ENCODE data around the gene ERAS. TPM values are rescaled to one million over a fixed set of nuclear protein-coding genes. Genes with fewer than 3 reads are reported as not detected.
"Not testable (repeated sequence)": the region's sequence is repeated elsewhere in the genome, so short reads cannot be mapped to it uniquely, and the experiment has no call there.

The ERAS gene
- total RNA-seq, 2 experiments from 2014 or later, result not detected

DNA sequence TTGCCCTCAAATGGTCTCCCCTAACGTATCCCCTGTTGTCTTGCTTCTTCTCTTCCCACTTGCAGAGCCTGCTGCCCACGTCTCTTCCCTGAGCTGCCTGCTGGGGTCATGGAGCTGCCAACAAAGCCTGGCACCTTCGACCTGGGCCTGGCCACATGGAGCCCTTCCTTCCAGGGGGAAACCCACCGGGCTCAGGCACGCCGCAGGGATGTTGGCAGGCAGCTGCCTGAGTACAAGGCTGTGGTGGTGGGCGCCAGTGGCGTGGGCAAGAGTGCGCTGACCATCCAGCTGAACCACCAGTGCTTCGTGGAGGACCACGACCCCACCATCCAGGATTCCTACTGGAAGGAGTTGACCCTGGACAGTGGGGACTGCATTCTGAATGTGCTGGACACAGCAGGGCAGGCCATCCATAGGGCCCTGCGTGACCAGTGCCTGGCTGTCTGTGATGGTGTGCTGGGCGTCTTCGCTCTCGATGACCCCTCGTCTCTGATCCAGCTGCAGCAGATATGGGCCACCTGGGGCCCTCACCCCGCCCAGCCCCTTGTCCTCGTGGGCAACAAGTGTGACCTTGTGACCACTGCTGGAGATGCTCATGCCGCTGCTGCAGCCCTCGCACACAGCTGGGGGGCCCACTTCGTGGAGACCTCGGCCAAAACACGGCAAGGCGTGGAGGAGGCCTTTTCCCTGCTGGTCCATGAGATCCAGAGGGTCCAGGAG is 2.9 kb downstream of the ERAS start:
- CTCF ChIA-PET, result no interaction called here

GRCh38 chrX:48831136-48831908 is 5.0 kb downstream of the ERAS start:
- ChIA-PET POLR2A (no interaction called here), CTCF (no interaction called here)
- H3K9me3 Mint-ChIP-seq, result no peaks in the 10 kb centered on the region
- no peak for DNase-seq
- peaks cover 6% of the 10 kb centered on the region for H3K36me3 Mint-ChIP-seq (ENCODE audit: low read depth)
- H3K4me3 Mint-ChIP-seq, result no peak overlapping the region
- H3K4me1 Mint-ChIP-seq, result peaks cover 14% of the 10 kb centered on the region
- peaks cover 56% of the 10 kb centered on the region for H3K27me3 Mint-ChIP-seq
- no peak overlapping the region for H3K27ac Mint-ChIP-seq

More for the DNA sequence above, 2.9 kb downstream of the ERAS start:
- Mint-ChIP-seq H3K36me3 (ENCODE audit: low read depth) (peaks cover 17% of the 10 kb centered on the region), H3K4me3 (no peak overlapping the region), H3K27me3 (peaks cover 43% of the 10 kb centered on the region), H3K4me1 (peaks cover 9% of the 10 kb centered on the region), H3K27ac (no peak overlapping the region), H3K9me3 (no peaks in the 10 kb centered on the region)
- POLR2A ChIA-PET, result no interaction called here
- DNase-seq, result no peak

- Mint-ChIP-seq H3K27me3 (peaks cover 59% of the 10 kb centered on the region), H3K27ac (no peak overlapping the region), H3K4me1 (peaks cover 14% of the 10 kb centered on the region), H3K4me3 (no peak overlapping the region), H3K9me3 (no peaks in the 10 kb centered on the region), H3K36me3 (ENCODE audit: low read depth) (peaks cover 6% of the 10 kb centered on the region)
- CTCF ChIA-PET, result no interaction called here
- POLR2A ChIA-PET, result no interaction called here
- DNase-seq, result no peak
Measured at GRCh38 chrX:48831909-48832291, 5.6 kb downstream of the ERAS start.

DNA sequence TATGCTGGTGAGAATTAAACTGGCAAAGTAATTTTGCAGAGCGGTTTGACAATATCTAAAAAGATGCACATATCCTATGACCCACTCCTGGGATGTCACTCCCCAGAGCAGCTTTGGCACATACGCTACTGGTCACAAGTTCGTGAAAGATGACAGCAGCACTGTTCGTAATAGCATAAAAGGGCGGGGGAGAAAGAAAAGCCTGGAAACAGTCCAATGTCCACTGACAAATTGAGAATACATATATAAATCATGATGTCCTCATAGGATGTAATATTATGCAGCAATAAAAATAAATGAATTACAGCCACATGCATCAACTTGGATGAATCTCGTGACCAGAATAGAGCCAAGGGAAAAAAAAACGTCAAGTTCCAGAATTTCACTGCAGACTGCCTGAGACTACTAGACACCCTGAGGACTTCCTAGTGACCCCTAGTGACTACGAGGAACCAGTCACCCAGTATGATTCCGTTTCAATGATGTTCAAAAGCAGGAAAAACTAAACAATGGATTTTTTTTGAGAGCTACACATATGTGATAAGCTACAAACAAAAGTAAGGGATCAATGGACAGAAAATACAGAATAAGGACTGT is 7.3 kb downstream of the ERAS start:
- ChIA-PET CTCF (no interaction called here), POLR2A (no interaction called here)
- DNase-seq, result no peak
- no peak overlapping the region for H3K4me3 Mint-ChIP-seq
- H3K9me3 Mint-ChIP-seq, result no peaks in the 10 kb centered on the region
- H3K4me1 Mint-ChIP-seq, result peaks cover 11% of the 10 kb centered on the region
- H3K27me3 Mint-ChIP-seq, result peaks cover 49% of the 10 kb centered on the region
- H3K27ac Mint-ChIP-seq, result no peak overlapping the region
- peaks cover 3% of the 10 kb centered on the region for H3K36me3 Mint-ChIP-seq (ENCODE audit: low read depth)

DNA sequence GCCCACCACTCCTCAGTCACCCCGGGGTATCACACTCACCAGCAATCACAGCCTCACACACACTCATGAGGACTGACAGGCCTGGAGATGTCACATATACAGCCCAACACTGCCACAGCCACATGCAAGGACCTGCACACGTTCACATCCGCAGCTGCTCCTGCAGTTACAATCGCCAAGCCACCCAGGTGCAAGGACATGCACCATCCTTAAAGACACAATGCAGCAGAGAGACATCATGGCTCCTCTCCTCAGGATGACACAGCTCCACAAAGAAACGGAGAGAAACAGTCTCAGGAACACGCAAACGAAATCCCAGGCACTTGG is 8.0 kb downstream of the ERAS start:
- ChIA-PET POLR2A (no interaction called here), CTCF (no interaction called here)
- Mint-ChIP-seq H3K4me3 (peak overlapping the region; percentile 66), H3K9me3 (no peaks in the 10 kb centered on the region), H3K36me3 (ENCODE audit: low read depth) (peaks cover 3% of the 10 kb centered on the region), H3K27ac (no peak overlapping the region), H3K4me1 (peaks cover 11% of the 10 kb centered on the region), H3K27me3 (peaks cover 46% of the 10 kb centered on the region)
- DNase-seq, result no peak

- Mint-ChIP-seq H3K4me3 (peak within 1 kb of the TSS; percentile 66), H3K27ac (no peak within 1 kb of the TSS), H3K27me3 (peaks cover 39% of the 10 kb centered on the region), H3K4me1 (peaks cover 11% of the 10 kb centered on the region), H3K36me3 (ENCODE audit: low read depth) (peaks cover 3% of the 10 kb centered on the region), H3K9me3 (no peaks in the 10 kb centered on the region)
- no peak for DNase-seq
- ChIA-PET POLR2A (no interaction called here), CTCF (interaction anchor here (0.6 to 0.7 kb wide), 2 partner anchors 9 to 34 kb away, joined by 3 read pairs; partner anchors contain the start of gene HDAC6)
Measured at GRCh38 chrX:48835524-48836329, 9.4 kb downstream of the ERAS start, which contains the start of gene PCSK1N. TSS of gene PCSK1N (minus strand) at chrX:48835610. CDS start at chrX:48835532, 78 bp downstream.

GRCh38 chrX:48839686-48840085 is 13.4 kb downstream of the ERAS start:
- peaks cover 3% of the 10 kb centered on the region for H3K4me1 Mint-ChIP-seq
- peaks cover 2% of the 10 kb centered on the region for H3K36me3 Mint-ChIP-seq (ENCODE audit: low read depth)
- no peak overlapping the region for H3K4me3 Mint-ChIP-seq
- H3K27ac Mint-ChIP-seq, result no peak overlapping the region
- H3K27me3 Mint-ChIP-seq, result peaks cover 19% of the 10 kb centered on the region
- ChIA-PET POLR2A (no interaction called here), CTCF (no interaction called here)
- no peaks in the 10 kb centered on the region for H3K9me3 Mint-ChIP-seq
- no peak for DNase-seq

GRCh38 chrX:48848847-48849246 is 22.5 kb downstream of the ERAS start:
- peaks cover 3% of the 10 kb centered on the region for H3K9me3 Mint-ChIP-seq
- H3K36me3 Mint-ChIP-seq (ENCODE audit: low read depth), result no peaks in the 10 kb centered on the region
- no peak overlapping the region for H3K4me3 Mint-ChIP-seq
- H3K4me1 Mint-ChIP-seq, result peaks cover 4% of the 10 kb centered on the region
- DNase-seq, result no peak
- CTCF ChIA-PET, result no interaction called here
- H3K27me3 Mint-ChIP-seq, result peaks cover 8% of the 10 kb centered on the region
- H3K27ac Mint-ChIP-seq, result no peak overlapping the region
- POLR2A ChIA-PET, result no interaction called here

- ChIA-PET CTCF (interaction anchor here (0.6 kb wide), 1 partner anchor 9 kb away, joined by 4 read pairs; no protein-coding TSS in a partner anchor), POLR2A (no interaction called here)
- peaks cover 3% of the 10 kb centered on the region for H3K9me3 Mint-ChIP-seq
- no peak overlapping the region for H3K4me3 Mint-ChIP-seq
- no peak for DNase-seq
- no peaks in the 10 kb centered on the region for H3K36me3 Mint-ChIP-seq (ENCODE audit: low read depth)
- H3K27me3 Mint-ChIP-seq, result peaks cover 15% of the 10 kb centered on the region
- no peak overlapping the region for H3K27ac Mint-ChIP-seq
- peaks cover 9% of the 10 kb centered on the region for H3K4me1 Mint-ChIP-seq
Measured at GRCh38 chrX:48852857-48853256, 26.5 kb downstream of the ERAS start.

GRCh38 chrX:48853494-48853893 is 27.2 kb downstream of the ERAS start:
- H3K9me3 Mint-ChIP-seq; DNase-seq; H3K36me3 Mint-ChIP-seq (ENCODE audit: low read depth); H3K27ac Mint-ChIP-seq; H3K4me3 Mint-ChIP-seq; CTCF ChIA-PET; POLR2A ChIA-PET; H3K4me1 Mint-ChIP-seq: not testable (repeated sequence)
- peaks cover 15% of the 10 kb centered on the region for H3K27me3 Mint-ChIP-seq

- CTCF ChIA-PET, result interaction anchor here (1.1 kb wide), 1 partner anchor 92 kb away, joined by 3 read pairs; no protein-coding TSS in a partner anchor
Measured at GRCh38 chrX:48854121-48854804, 27.9 kb downstream of the ERAS start.

GRCh38 chrX:48854898-48855297 is 28.6 kb downstream of the ERAS start:
- peaks cover 5% of the 10 kb centered on the region for H3K4me1 Mint-ChIP-seq
- ChIA-PET POLR2A (no interaction called here), CTCF (interaction anchor here (1.1 kb wide), 1 partner anchor 92 kb away, joined by 3 read pairs; no protein-coding TSS in a partner anchor)
- peak; percentile 16 for DNase-seq
- H3K4me3 Mint-ChIP-seq, result no peak overlapping the region
- peaks cover 11% of the 10 kb centered on the region for H3K27me3 Mint-ChIP-seq
- no peak overlapping the region for H3K27ac Mint-ChIP-seq
- no peaks in the 10 kb centered on the region for H3K36me3 Mint-ChIP-seq (ENCODE audit: low read depth)
- H3K9me3 Mint-ChIP-seq, result peaks cover 3% of the 10 kb centered on the region

More at GRCh38 chrX:48854121-48854804, 27.9 kb downstream of the ERAS start:
- POLR2A ChIA-PET; H3K9me3 Mint-ChIP-seq; H3K36me3 Mint-ChIP-seq (ENCODE audit: low read depth); DNase-seq; H3K27ac Mint-ChIP-seq; H3K4me3 Mint-ChIP-seq; H3K4me1 Mint-ChIP-seq: not testable (repeated sequence)
- H3K27me3 Mint-ChIP-seq, result peaks cover 11% of the 10 kb centered on the region
